Activated CD4-positive, alpha-beta T cell treated with anti-CD3 and anti-CD28 coated beads, Interleukin-2, amount 50 U/mL, for 24 hours (primary cell): Measurements from ENCODE around the gene ISOC2.
A peak's percentile ranks its signal among the peaks of the same experiment; 100 is the strongest.
"Not testable (repeated sequence)": the region's sequence is repeated elsewhere in the genome, so short reads cannot be mapped to it uniquely, and the experiment has no call there.

ENCODE experiments used
- DNase-seq, 2 donors: peaks; one replicate each; pipeline ENCODE4 v3.0.0-alpha.2; 2020; ENCODE audit warnings: low read depth in 1 of 2, low spot score in 1 of 2

ISOC2 gene

DNA sequence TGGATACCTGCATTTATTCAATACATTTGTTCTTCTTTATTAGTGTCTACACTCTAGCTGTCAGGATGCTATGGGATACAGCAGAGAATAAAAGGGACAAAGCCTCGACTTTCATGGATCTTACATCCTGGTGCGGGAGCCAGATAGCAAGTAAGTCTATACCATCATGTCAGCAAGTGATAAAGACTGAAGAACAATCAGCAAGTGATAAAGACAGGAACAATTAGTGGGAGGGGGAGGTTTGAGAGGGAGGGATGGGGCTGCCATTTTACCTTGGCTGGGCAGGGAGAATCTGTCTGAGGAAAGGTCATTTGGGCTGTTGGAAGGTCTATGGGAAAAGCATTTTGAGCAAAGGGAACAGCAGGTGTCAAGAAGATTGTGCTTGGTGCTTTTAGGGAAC, 51.3 kb downstream of the ISOC2 start:
- DNase-seq, result no peak

DNA sequence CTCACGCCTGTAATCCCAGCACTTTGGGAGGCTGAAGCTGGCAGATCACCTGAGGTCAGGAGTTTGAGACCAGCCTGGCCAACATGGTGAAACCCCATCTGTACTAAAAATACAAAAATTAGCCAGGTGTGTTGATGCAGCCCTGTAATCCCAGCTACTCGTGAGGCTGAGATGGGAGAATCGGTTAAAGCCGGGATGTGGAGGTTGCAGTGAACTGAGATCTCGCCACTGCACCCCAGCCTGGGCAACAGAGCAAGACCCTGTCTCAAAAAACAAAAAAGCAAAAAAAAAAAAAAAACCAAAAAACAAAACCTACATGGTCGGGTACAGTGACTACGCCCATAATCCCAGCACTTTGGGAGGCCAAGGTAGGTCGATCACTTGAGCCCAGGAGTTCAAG, 52.3 kb downstream of the ISOC2 start:
- not testable (repeated sequence) for DNase-seq

DNA sequence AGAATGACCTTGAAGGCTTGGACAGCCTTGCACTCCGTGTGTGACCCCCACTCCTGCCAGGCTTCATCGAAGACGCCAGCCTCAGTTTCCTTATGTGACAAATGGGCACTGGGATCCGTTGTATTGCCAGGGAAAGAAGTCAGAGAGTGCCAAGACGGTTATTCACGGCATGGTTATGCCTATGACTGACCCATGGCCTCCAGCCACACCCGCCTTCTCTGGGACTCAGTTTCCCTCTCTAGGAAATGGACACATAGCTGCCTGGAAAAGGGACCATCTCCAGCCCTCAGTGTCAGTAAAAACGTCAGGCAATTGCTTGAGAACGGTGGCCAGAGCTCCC, 52.9 kb downstream of the ISOC2 start:
- DNase-seq, result no peak

DNA sequence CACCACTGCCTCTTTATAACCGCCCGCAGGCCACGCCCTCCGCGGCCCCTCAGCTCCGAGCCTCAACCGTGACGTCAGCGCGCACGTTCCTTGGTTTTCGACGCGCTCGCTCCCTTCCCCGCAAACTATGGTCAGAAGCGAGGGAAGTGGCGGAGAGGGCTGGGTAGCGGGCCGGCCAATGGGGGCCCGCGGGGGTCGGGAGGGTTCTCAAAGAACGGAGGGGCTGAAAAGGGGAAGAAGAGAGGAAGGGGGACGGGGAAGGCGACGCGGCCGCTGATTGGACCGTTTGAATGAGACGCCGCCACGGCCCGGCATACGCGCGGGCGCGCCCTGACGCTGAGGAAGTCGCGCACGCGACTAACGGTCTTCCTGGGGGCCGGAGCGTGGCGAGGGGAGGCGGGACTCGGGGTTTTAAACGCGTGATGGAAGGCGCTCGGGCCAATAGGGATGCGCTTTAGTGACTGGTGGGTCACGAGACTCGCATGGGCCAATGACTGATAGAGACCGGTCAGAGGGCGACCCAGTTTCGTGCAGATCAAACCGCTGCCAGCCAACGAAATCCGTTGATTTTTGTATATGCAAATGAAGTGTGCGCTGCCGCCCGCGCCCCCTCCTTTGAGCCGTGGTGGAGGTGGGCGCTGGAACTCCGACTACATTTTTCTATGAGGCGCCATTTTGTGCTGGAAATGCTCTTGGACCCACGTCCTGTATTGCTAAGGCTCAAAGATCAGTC, 53.5 kb downstream of the ISOC2 start:
- peak; percentile 93 to 96 for DNase-seq

DNA sequence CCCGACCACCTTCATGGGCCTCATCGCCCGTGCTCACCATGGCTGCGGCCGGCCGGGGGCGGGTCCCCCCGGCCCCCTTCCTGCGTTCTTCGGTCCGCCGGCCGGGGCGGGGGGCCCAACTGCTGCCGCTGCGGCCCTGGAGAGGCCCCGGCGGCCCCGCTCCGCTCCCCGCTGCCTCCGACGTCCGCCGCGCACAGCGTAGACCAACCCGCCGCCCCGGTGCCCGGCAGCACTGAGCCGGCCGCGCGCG, 54.0 kb downstream of the ISOC2 start, which contains the start of gene UBE2S:
Gene UBE2S (minus strand): TSS at position 239 of the 250 bp plus-strand sequence. CDS start 199 bp downstream, at position 40.
- DNase-seq, result not testable (repeated sequence)

DNA sequence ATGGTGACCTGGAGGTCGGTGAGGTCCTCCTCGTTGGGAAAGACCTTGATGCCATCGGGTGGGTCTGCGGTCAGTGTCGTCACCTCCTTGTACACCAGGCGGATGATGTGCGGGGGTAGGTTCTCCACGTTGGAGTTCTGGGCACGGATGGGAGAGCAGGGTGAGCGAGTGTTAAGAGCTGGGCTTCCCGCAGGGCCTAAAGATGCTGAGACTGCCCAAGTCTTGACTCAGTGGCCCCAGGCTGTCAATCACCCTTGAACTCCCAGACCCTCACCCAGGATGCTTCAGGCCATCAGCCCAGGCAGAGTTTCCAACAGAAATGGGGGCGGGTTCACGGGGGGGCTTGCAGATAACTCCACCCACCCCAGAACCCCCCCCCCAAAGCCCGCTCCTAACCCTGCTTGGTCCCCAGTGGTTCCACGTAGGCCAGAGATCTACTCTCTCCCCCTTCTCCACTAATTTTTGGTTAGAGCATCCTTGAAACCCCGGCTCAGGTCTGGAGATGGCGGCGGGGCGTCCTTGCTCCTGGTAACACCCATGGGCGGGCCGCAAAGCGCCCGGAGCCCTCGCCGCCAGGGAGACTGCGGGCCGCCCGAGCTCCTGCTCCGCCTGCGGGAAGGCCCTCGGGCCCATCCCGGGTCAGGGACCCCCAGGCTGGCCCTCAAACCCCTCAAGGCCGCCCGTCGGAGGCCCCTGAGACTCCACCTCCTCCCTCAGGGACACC, 54.5 kb downstream of the ISOC2 start:
- DNase-seq, result no peak

DNA sequence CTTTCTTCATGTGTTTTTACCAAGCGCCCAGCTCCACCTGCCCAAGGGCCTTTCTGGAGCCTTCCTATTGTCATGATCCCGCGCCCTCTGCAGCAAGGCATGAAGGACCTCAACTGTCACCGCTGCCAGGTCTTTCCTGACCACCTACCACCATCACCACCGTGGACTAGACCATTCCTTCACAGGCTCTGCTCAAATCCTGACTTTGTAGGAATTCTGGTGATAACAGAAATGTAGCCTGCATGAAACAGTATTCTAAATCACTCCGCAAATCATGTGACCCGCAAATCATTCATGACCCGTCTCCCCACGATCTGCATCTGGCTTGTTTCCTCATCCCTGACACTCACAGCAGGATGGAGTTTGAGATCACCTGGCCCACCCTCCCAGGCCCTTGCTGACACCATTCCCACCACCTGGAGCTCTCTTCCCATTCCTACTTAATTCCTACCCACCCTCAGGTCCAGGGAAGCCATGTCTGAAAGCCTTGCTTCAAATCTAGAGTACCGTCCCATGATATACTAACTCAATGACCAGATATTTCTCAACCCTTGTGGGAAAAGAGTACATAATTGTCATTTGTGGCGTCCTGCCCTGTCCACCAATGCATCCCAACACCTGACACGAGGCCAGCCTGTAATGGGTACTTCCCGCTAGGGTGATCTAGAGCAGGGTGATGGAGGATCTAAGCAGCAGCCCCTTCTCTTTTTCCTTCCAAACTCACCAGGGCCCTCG, 55.2 kb downstream of the ISOC2 start:
- no peak for DNase-seq

DNA sequence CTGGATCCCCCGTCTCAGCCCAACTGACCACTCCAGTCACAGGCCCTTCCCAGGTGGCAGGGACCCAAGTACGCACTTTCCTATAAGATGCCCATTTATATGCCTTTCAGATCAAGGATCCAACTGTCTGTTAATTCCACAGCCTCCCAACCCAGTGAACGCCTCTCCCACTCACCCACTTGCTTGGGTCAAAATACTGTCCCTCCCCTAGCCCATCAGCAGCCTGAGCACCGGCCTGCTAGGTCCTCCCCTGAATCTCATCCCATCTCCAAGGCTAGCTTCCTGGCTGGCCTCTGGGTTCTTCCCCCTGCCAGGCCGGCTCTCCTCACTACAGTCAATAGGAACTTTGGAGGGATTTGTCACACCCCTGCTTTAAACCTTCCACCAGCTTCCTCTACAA, 55.8 kb downstream of the ISOC2 start:
- DNase-seq, result no peak
